Fibroblast of pulmonary artery (primary cell): ENCODE measurements around the gene CHST15.

Experiments used
- DNase-seq: peaks from one replicate; pipeline ENCODE4 v3.0.0-alpha.2; 2010; ENCODE audit warnings: low read depth
- H3K4me3 ChIP-seq: replicated peaks from 2 replicates; pipeline ENCODE4 v1.5.1; 2011; ENCODE audit warnings: low read depth, mild to moderate bottlenecking, control low read depth, low read length, moderate library complexity
- CTCF ChIP-seq: IDR thresholded peaks from 2 replicates; pipeline ENCODE4 v1.5.1; 2011; ENCODE audit warnings: mild to moderate bottlenecking, control low read depth, low read length, inconsistent platforms; ENCODE audit errors: missing control alignments

Gene CHST15

GRCh38 chr10:123993534-123994416 lies 99.6 kb downstream of the CHST15 start:
- no peak for DNase-seq
- no peak overlapping the region for H3K4me3 ChIP-seq
- TF ChIP-seq CTCF, result no peak

- TF ChIP-seq CTCF, result no peak
- DNase-seq, result no peak
- H3K4me3 ChIP-seq, result no peak overlapping the region
These were observed 101.5 kb downstream of the CHST15 start for GRCh38 chr10:123991611-123992570.

DNA sequence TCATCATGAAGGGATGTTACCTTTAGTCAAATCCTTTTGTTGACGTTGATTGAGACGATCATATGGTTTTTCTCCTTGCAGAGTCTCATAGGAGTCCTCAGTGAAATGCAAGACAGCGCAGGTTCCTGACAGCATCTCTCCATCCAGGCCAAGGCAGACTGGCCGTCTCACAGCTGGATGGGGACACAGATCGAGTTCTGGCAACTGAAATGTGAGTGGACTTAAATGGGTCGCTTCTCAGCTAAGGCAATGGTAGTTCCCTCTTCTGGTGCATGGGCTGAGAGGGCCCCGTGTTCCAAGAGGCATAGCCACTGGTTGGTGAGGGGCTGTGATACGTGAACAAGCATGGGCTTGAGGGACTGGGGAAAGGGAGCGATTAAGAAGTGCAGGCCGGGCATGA lies 102.5 kb downstream of the CHST15 start:
- H3K4me3 ChIP-seq, result no peak overlapping the region
- DNase-seq, result no peak
- no peak for TF ChIP-seq CTCF

DNA sequence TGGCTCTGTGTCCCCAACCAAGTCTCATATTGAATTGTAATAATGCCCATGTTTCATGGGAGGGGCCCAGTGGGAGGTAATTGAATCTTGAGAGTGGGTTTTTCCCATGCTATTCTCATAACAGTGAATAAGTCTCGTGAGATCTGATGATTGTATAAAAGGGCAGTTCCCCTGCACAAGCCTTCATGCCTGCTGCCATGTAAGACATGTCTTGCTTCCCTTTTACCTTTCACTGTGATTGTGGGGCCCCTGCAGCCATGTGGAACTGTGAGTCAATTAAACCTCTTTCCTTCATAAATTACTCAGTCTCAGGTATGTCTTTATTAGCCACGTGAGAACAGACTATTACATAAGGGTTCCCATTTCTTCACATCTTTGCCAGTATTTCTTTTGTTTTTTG lies 104.7 kb downstream of the CHST15 start:
- no peak for TF ChIP-seq CTCF
- no peak for DNase-seq
- no peak overlapping the region for H3K4me3 ChIP-seq

DNA sequence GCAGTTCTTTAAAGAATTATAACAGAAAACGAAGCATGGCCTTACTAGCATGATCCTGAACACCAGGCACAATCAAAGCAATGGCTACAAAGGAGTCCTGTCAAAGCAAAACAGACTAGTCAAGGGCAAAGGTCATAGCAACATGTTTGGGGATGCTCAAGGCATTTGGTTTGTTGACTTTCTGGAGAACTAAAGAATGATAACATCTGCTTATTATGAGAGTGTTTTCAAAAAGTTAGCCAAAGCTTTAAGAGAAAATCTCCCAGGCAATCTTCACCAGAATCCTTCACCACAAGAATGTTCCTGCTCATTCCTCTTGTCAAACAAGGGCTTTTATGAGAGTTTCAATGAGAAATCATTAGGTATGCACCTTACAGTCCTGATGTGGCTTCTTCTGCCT lies 106.7 kb downstream of the CHST15 start:
- TF ChIP-seq CTCF, result no peak
- no peak for DNase-seq

GRCh38 chr10:123974406-123974805 lies 119.0 kb downstream of the CHST15 start:
- no peak for TF ChIP-seq CTCF

More for the DNA sequence above, 106.7 kb downstream of the CHST15 start:
- H3K4me3 ChIP-seq, result no peak overlapping the region

More at GRCh38 chr10:123974406-123974805, 119.0 kb downstream of the CHST15 start:
- DNase-seq, result peak; percentile 55
- H3K4me3 ChIP-seq, result no peak overlapping the region
